ENCODE data around the gene TMEM94. TPM values are rescaled to one million over a fixed set of nuclear protein-coding genes. Genes with fewer than 3 reads are reported as not detected.

The TMEM94 gene
- total and polyA plus RNA-seq, 5 donors = 40.3 to 54.6 (median 49.6) TPM

DNA sequence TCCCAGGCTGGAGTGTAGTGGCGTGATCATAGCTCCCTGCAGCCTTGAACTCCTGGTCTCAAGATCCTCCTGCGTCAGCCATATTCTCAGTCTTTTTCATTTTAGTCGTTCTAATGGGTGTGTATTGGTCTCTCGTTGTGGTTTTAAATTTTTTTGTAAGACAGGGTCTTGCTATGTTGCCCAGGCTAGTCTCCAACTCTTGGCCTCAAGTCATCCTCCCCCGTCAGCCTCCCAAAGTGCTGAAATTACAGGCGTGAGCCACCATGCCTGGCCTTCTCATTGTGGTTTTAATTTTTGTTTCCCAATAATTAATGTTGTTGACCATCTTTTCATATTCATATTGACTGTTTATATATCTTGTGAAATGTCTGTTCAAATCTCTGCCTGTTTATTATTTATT is 8.6 kb downstream of the TMEM94 start:
- Histone ChIP-seq H3K9me3 (ENCODE audit: control insufficient read depth, low read length) (no peaks in the 10 kb centered on the region), H3K4me3 (ENCODE audit: low read length) (no peak overlapping the region), H3K27ac (ENCODE audit: low read length) (no peak overlapping the region), H3K27me3 (ENCODE audit: control insufficient read depth, insufficient read depth) (no peaks in the 10 kb centered on the region), H3K4me1 (ENCODE audit: control insufficient read depth, insufficient read depth, low read length) (peaks cover 5% of the 10 kb centered on the region)
- ATAC-seq = no peak
- WGBS = 94% methylated on average over 6 of the region's 6 CpGs
- no peak for DNase-seq
- intact Hi-C loops (cut with DNase I) = no loop called here

DNA sequence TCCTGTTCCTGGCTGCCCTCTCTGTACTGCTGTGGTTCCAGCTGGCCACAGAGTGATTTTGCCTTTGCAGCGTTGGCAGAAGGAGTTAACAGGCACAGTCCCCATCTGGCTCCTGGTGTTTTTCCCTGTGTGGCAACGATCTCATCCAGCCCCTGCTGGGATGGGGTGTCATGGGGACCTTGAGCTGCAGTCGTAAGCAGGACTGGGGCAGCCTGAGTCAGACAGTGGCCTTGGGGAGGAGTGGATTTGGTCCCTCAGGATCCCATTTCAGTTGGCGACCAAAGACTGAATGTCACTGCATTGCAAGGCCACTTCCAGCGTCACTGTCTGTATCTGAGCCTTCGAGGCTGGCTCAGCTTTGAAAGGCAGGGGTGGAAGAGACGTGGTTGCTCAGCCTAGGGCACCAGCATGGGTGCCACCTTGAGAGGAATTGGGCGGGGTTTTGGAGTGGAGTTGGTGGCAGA is 11.9 kb downstream of the TMEM94 start:
- 47% methylated on average over 8 of the region's 8 CpGs for WGBS
- peak; percentile 55 to 76 (median 72) for DNase-seq
- H3K27ac ChIP-seq (ENCODE audit: low read length) = peak overlapping the region; percentile 66
- intact Hi-C loops (cut with DNase I) = no loop called here
- no peaks in the 10 kb centered on the region for H3K9me3 ChIP-seq (ENCODE audit: control insufficient read depth, low read length)
- H3K4me3 ChIP-seq (ENCODE audit: low read length) = no peak overlapping the region
- peak; percentile 77 to 83 for ATAC-seq
- H3K27me3 ChIP-seq (ENCODE audit: control insufficient read depth, insufficient read depth) = no peaks in the 10 kb centered on the region
- H3K4me1 ChIP-seq (ENCODE audit: control insufficient read depth, insufficient read depth, low read length) = peaks cover 7% of the 10 kb centered on the region

GRCh38 chr17:75468779-75469373 is 12.4 kb downstream of the TMEM94 start:
- intact Hi-C loops (cut with DNase I) = no loop called here
- 78% methylated on average over 13 of the region's 13 CpGs for WGBS
- Histone ChIP-seq H3K27me3 (ENCODE audit: control insufficient read depth, insufficient read depth) (no peaks in the 10 kb centered on the region), H3K27ac (ENCODE audit: low read length) (peak overlapping the region; percentile 66), H3K9me3 (ENCODE audit: control insufficient read depth, low read length) (no peaks in the 10 kb centered on the region), H3K4me3 (ENCODE audit: low read length) (no peak overlapping the region), H3K4me1 (ENCODE audit: control insufficient read depth, insufficient read depth, low read length) (peaks cover 9% of the 10 kb centered on the region)
- ATAC-seq = peak; percentile 24 to 42
- no peak for DNase-seq

DNA sequence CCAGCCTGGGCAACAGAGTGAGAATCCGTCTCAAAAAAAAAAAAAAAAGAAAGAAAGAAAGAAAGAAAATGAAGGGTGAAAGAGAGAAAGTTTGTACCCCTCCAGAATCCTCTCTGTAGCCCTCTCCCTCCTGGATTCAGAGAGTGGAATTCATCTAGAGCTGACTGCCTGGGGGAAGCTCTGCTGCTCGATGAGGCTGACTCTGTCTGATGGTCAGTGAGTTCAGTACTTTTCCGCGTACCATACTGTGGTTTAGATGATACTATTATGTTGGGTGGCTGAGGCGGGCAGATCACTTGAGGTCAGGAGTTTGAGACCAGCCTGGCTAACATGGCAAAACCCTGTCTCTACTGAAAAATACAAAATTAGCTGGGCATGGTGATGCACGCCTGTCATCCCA is 14.8 kb downstream of the TMEM94 start:
- Histone ChIP-seq H3K4me3 (ENCODE audit: low read length) (no peak overlapping the region), H3K27ac (ENCODE audit: low read length) (no peak overlapping the region), H3K27me3 (ENCODE audit: control insufficient read depth, insufficient read depth) (no peaks in the 10 kb centered on the region), H3K4me1 (ENCODE audit: control insufficient read depth, insufficient read depth, low read length) (peaks cover 14% of the 10 kb centered on the region), H3K9me3 (ENCODE audit: control insufficient read depth, low read length) (no peaks in the 10 kb centered on the region)
- intact Hi-C loops (cut with DNase I) = no loop called here
- DNase-seq = no peak
- 87% methylated on average over 6 of the region's 6 CpGs for WGBS
- no peak for ATAC-seq

DNA sequence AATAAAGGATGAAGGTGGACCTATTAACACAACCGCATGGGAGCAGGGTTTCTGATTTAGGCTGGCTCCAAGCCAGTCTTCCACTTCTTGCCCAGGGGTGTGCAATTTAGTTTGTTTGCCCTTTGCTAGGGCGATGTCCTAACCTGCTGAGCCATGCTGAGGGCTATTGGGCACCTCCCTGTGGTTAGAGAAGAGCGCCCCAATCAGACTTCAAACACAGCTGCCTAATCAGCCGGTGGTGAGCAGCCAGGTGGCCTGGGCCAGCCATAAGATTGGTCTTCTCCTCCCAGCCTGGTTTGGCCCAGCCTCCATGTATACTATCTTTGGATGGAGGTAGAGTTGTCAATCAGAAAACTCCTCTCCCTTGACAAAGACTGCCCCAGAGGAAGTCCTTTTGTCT is 15.7 kb downstream of the TMEM94 start:
- intact Hi-C loops (cut with DNase I) = no loop called here
- no peak overlapping the region for H3K4me3 ChIP-seq (ENCODE audit: low read length)
- no peaks in the 10 kb centered on the region for H3K27me3 ChIP-seq (ENCODE audit: control insufficient read depth, insufficient read depth)
- ATAC-seq (no peak), DNase-seq (no peak)
- H3K9me3 ChIP-seq (ENCODE audit: control insufficient read depth, low read length) = no peaks in the 10 kb centered on the region
- peaks cover 19% of the 10 kb centered on the region for H3K4me1 ChIP-seq (ENCODE audit: control insufficient read depth, insufficient read depth, low read length)
- no peak overlapping the region for H3K27ac ChIP-seq (ENCODE audit: low read length)
- WGBS = 66% methylated on average over 4 of the region's 4 CpGs

GRCh38 chr17:75473246-75473645 is 16.8 kb downstream of the TMEM94 start:
- Histone ChIP-seq H3K9me3 (ENCODE audit: control insufficient read depth, low read length) (no peaks in the 10 kb centered on the region), H3K4me1 (ENCODE audit: control insufficient read depth, insufficient read depth, low read length) (peaks cover 20% of the 10 kb centered on the region), H3K4me3 (ENCODE audit: low read length) (no peak overlapping the region), H3K27ac (ENCODE audit: low read length) (peak overlapping the region; percentile 63), H3K27me3 (ENCODE audit: control insufficient read depth, insufficient read depth) (no peaks in the 10 kb centered on the region)
- intact Hi-C loops (cut with DNase I) = no loop called here
- ATAC-seq (peak; percentile 64 to 65), DNase-seq (peak; percentile 69 to 76 (median 73))
- 74% methylated on average over 2 of the region's 2 CpGs for WGBS

DNA sequence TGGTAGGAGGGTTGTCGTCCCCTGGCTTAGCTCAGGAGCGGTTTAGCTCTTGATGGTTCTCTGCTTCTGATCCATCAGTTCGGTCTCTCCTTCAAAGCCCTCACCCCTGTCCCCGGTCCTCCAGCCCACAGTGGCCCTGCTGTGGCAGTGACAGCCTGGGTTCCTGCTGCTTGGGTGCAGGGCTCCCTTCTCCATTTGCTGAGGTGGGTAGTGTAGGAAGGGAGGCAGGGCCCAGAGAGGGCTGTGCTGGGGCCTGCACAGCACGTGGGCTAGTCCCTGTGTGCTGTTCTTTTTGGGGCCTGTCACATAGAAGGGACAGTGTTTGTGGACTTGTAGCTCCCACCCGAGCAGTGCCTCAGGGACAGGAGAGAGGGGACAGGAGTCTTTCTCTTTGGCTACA is 18.3 kb downstream of the TMEM94 start:
- Histone ChIP-seq H3K27me3 (ENCODE audit: control insufficient read depth, insufficient read depth) (no peaks in the 10 kb centered on the region), H3K9me3 (ENCODE audit: control insufficient read depth, low read length) (no peaks in the 10 kb centered on the region), H3K27ac (ENCODE audit: low read length) (peak overlapping the region; percentile 5), H3K4me3 (ENCODE audit: low read length) (no peak overlapping the region), H3K4me1 (ENCODE audit: control insufficient read depth, insufficient read depth, low read length) (peaks cover 16% of the 10 kb centered on the region)
- intact Hi-C loops (cut with DNase I) = no loop called here
- ATAC-seq = no peak
- DNase-seq = no peak
- WGBS = 76% methylated on average over 6 of the region's 6 CpGs

GRCh38 chr17:75475144-75475835 is 18.9 kb downstream of the TMEM94 start:
- WGBS = 38% methylated on average over 13 of the region's 13 CpGs
- ATAC-seq = peak; percentile 17 to 23

GRCh38 chr17:75475851-75476250 is 19.4 kb downstream of the TMEM94 start:
- no peak overlapping the region for H3K4me3 ChIP-seq (ENCODE audit: low read length)
- peaks cover 16% of the 10 kb centered on the region for H3K4me1 ChIP-seq (ENCODE audit: control insufficient read depth, insufficient read depth, low read length)
- DNase-seq = peak in 2 of 3 donors; percentile 71 to 73
- H3K27ac ChIP-seq (ENCODE audit: low read length) = peak overlapping the region; percentile 63
- intact Hi-C loops (cut with DNase I) = no loop called here
- H3K27me3 ChIP-seq (ENCODE audit: control insufficient read depth, insufficient read depth) = no peaks in the 10 kb centered on the region
- no peaks in the 10 kb centered on the region for H3K9me3 ChIP-seq (ENCODE audit: control insufficient read depth, low read length)
- WGBS = 11% methylated on average over 3 of the region's 3 CpGs
- ATAC-seq = peak; percentile 71 to 73

More at GRCh38 chr17:75475144-75475835, 18.9 kb downstream of the TMEM94 start:
- intact Hi-C loops (cut with DNase I) = no loop called here
- peak in 1 of 3 donors; percentile 58 for DNase-seq
- Histone ChIP-seq H3K4me1 (ENCODE audit: control insufficient read depth, insufficient read depth, low read length) (peaks cover 16% of the 10 kb centered on the region), H3K27ac (ENCODE audit: low read length) (peak overlapping the region; percentile 63), H3K27me3 (ENCODE audit: control insufficient read depth, insufficient read depth) (no peaks in the 10 kb centered on the region), H3K4me3 (ENCODE audit: low read length) (no peak overlapping the region), H3K9me3 (ENCODE audit: control insufficient read depth, low read length) (no peaks in the 10 kb centered on the region)

DNA sequence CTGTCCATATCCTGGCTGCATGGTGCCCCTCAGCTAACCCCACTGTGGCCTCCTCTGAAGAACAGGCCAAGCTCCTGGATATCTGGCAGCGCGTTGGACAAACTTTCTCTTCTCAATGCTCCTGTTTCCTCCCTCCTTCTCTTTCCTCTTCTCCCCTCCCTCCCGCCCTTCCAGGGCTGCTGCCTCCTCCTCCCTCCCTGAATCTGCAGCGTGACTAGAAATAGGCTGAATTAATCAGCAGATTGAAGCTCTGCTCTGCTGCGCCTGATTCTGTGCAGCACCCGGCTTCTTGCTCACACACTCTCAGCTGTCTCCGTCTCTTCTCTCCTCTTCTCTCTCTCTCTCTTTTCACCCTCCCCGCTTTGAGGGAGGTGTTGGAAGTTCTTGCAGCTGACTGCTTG is 19.8 kb downstream of the TMEM94 start:
- H3K4me1 ChIP-seq (ENCODE audit: control insufficient read depth, insufficient read depth, low read length) = peaks cover 16% of the 10 kb centered on the region
- peak overlapping the region; percentile 63 for H3K27ac ChIP-seq (ENCODE audit: low read length)
- ATAC-seq (peak; percentile 71 to 72), DNase-seq (peak in 2 of 3 donors; percentile 69 to 73)
- no peaks in the 10 kb centered on the region for H3K9me3 ChIP-seq (ENCODE audit: control insufficient read depth, low read length)
- no peaks in the 10 kb centered on the region for H3K27me3 ChIP-seq (ENCODE audit: control insufficient read depth, insufficient read depth)
- intact Hi-C loops (cut with DNase I) = no loop called here
- no peak overlapping the region for H3K4me3 ChIP-seq (ENCODE audit: low read length)
- WGBS = 11% methylated on average over 8 of the region's 8 CpGs

GRCh38 chr17:75476752-75477489 is 20.5 kb downstream of the TMEM94 start:
- intact Hi-C loops (cut with DNase I) = no loop called here
- DNase-seq (peak in 1 of 3 donors; percentile 61), ATAC-seq (peak in 1 of 2 donors; percentile 14)
- Histone ChIP-seq H3K27ac (ENCODE audit: low read length) (peak overlapping the region; percentile 54), H3K4me3 (ENCODE audit: low read length) (no peak overlapping the region), H3K4me1 (ENCODE audit: control insufficient read depth, insufficient read depth, low read length) (peaks cover 16% of the 10 kb centered on the region), H3K27me3 (ENCODE audit: control insufficient read depth, insufficient read depth) (no peaks in the 10 kb centered on the region), H3K9me3 (ENCODE audit: control insufficient read depth, low read length) (no peaks in the 10 kb centered on the region)
- 44% methylated on average over 11 of the region's 11 CpGs for WGBS

Data from right cardiac atrium (tissue), 5 donors.